Measurements from ENCODE around the gene HSPA1L. TPM values are rescaled to one million over a fixed set of nuclear protein-coding genes. Genes with fewer than 3 reads are reported as not detected.
A peak's percentile ranks its signal among the peaks of the same experiment; 100 is the strongest.

Gene HSPA1L
- total and polyA plus RNA-seq, 2 experiments from 2014 or later = 0.44 to 0.83 TPM

DNA sequence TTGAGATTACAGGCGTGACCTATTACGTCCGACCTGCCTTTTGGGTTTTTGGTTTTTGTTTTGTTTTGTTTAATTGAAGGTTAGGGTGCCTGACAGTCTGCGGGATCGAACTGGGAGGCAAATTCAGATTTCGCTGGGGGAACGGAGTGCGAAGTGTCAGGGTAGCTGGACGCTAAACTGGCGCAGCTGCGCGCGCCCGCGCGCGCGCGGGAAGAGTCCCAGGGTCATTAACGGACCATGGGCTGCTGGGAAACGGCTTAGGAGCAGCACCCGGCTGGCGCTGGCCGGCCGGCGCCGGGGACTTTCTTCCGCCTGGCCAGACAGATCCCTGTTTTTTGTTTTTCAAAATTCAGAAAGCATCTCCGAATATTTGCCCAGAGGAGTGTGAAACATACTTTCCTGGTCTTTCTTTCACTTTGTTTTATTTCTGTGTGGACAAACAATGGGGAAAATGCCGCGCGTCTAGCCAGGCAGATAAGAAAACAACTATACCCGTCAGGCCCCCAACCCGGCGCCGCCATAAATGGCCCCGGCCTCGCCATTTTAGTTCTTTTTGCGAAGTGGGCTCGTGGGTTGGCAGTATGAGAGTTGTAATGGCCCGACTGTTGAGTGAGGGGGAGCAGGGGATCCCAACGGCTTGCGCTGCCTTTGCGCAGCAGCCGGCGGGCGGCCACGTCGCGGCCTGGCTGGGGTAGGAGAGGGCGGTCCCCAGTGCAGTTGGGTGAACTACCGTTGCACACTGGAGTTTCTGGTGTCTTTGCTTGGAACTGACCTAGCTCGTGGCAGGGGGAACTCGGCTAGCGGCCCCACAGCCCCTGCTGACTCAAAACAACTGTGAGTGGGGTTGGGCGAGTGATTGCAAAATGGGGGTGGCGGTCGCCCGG, 19.5 kb upstream of the HSPA1L start (continued):
- TF ChIP-seq EZH2phosphoT487 (IDR thresholded peaks at IDR 0.05; ENCODE audit: unreplicated experiment) = no peak
- TF ChIP-seq EZH2 (IDR thresholded peaks at IDR 0.05; ENCODE audit: low read depth, unreplicated experiment) = no peak
- TF ChIP-seq JUNB (IDR thresholded peaks at IDR 0.05; ENCODE audit: unreplicated experiment) = no peak
- TF ChIP-seq, protein P1, sequence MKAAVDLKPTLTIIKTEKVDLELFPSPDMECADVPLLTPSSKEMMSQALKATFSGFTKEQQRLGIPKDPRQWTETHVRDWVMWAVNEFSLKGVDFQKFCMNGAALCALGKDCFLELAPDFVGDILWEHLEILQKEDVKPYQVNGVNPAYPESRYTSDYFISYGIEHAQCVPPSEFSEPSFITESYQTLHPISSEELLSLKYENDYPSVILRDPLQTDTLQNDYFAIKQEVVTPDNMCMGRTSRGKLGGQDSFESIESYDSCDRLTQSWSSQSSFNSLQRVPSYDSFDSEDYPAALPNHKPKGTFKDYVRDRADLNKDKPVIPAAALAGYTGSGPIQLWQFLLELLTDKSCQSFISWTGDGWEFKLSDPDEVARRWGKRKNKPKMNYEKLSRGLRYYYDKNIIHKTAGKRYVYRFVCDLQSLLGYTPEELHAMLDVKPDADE (IDR thresholded peaks at IDR 0.05) = peak; percentile 65; the same call in 1 of the 2 replicates
- no peak for TF ChIP-seq STAT1 (IDR thresholded peaks at IDR 0.05; ENCODE audit: unreplicated experiment)
- TF ChIP-seq ZNF114 (CRISPR knock-in tag; IDR thresholded peaks at IDR 0.05) = no peak
- peak; percentile 96 for TF ChIP-seq POLR2AphosphoS5 (IDR thresholded peaks at IDR 0.05; ENCODE audit: low read depth)

DNA sequence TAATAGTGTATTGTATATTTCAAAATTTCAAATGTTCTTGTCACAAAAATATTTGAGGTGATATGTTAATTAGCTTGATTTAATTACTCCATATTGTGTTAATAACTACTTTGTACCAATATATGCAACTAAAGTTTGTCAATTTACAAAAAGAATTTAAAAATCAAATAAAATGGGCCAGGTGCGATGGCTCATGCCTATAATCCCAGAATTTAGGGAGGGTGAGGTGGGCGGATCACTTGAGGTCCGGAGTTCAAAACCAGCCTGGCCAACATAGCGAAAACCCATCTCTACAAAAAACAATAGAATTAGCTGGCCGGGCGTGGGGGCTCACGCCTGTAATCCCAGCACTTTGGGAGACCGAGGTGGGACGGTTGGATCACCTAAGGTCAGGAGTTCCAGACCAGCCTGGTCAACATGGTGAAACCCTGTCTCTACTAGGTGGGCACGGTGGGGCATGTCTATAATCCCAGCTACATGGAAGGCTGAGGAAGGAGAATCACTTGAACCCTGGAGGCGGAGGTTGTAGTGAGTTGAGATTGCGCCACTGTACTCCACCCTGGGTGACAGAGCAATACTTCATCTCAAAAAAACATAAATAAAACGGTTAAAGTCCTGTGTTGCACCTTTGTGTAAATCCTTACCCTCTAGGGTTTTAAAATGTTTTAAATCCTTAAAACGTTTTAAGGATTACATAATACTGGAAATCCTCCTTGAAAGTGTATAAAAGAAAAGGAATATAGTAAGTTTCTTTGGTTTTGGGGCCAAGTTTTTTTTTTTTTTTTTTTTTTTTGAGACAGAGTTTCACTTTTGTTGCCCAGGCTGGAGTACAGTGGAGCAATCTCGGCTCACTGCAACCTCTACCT, 16.5 kb upstream of the HSPA1L start:
- Mint-ChIP-seq H3K27ac (no peak overlapping the region), H3K4me1 (peaks cover 19% of the 10 kb centered on the region), H3K27me3 (ENCODE audit: insufficient read depth, low read depth, poor library complexity) (peaks cover 27% of the 10 kb centered on the region), H3K9me3 (peaks cover 14% of the 10 kb centered on the region; the same call in 2 of the 3 replicates), H3K4me3 (peak overlapping the region; percentile 87), H3K36me3 (ENCODE audit: low read depth) (peaks cover 24% of the 10 kb centered on the region)
- Histone ChIP-seq H3K27ac (ENCODE audit: low read depth) (no peak overlapping the region), H3F3A (replicated peaks; ENCODE audit: low read depth) (peaks cover 26% of the 10 kb centered on the region), H4K20me1 (replicated peaks; ENCODE audit: insufficient read depth) (peaks cover 10% of the 10 kb centered on the region), H3K27me3 (ENCODE audit: insufficient read depth) (no peaks in the 10 kb centered on the region), H3K4me1 (ENCODE audit: insufficient read depth) (peaks cover 12% of the 10 kb centered on the region), H3K79me2 (replicated peaks; ENCODE audit: insufficient read depth) (peaks cover 43% of the 10 kb centered on the region), H3K4me3 (peak overlapping the region; percentile 59; the same call in 1 of the 2 replicates), H3K36me3 (ENCODE audit: insufficient read depth) (peaks cover 8% of the 10 kb centered on the region), H3K4me2 (peak overlapping the region; percentile 76; the same call in 1 of the 2 replicates), H3K9me2 (ENCODE audit: insufficient read depth) (no peaks in the 10 kb centered on the region), H2AFZ (no peak overlapping the region)
- no peak for ATAC-seq
- DNase-seq (ENCODE audit: low spot score) = no peak
- no peak for TF ChIP-seq JUNB (IDR thresholded peaks at IDR 0.05; ENCODE audit: unreplicated experiment)
- TF ChIP-seq, protein P2, sequence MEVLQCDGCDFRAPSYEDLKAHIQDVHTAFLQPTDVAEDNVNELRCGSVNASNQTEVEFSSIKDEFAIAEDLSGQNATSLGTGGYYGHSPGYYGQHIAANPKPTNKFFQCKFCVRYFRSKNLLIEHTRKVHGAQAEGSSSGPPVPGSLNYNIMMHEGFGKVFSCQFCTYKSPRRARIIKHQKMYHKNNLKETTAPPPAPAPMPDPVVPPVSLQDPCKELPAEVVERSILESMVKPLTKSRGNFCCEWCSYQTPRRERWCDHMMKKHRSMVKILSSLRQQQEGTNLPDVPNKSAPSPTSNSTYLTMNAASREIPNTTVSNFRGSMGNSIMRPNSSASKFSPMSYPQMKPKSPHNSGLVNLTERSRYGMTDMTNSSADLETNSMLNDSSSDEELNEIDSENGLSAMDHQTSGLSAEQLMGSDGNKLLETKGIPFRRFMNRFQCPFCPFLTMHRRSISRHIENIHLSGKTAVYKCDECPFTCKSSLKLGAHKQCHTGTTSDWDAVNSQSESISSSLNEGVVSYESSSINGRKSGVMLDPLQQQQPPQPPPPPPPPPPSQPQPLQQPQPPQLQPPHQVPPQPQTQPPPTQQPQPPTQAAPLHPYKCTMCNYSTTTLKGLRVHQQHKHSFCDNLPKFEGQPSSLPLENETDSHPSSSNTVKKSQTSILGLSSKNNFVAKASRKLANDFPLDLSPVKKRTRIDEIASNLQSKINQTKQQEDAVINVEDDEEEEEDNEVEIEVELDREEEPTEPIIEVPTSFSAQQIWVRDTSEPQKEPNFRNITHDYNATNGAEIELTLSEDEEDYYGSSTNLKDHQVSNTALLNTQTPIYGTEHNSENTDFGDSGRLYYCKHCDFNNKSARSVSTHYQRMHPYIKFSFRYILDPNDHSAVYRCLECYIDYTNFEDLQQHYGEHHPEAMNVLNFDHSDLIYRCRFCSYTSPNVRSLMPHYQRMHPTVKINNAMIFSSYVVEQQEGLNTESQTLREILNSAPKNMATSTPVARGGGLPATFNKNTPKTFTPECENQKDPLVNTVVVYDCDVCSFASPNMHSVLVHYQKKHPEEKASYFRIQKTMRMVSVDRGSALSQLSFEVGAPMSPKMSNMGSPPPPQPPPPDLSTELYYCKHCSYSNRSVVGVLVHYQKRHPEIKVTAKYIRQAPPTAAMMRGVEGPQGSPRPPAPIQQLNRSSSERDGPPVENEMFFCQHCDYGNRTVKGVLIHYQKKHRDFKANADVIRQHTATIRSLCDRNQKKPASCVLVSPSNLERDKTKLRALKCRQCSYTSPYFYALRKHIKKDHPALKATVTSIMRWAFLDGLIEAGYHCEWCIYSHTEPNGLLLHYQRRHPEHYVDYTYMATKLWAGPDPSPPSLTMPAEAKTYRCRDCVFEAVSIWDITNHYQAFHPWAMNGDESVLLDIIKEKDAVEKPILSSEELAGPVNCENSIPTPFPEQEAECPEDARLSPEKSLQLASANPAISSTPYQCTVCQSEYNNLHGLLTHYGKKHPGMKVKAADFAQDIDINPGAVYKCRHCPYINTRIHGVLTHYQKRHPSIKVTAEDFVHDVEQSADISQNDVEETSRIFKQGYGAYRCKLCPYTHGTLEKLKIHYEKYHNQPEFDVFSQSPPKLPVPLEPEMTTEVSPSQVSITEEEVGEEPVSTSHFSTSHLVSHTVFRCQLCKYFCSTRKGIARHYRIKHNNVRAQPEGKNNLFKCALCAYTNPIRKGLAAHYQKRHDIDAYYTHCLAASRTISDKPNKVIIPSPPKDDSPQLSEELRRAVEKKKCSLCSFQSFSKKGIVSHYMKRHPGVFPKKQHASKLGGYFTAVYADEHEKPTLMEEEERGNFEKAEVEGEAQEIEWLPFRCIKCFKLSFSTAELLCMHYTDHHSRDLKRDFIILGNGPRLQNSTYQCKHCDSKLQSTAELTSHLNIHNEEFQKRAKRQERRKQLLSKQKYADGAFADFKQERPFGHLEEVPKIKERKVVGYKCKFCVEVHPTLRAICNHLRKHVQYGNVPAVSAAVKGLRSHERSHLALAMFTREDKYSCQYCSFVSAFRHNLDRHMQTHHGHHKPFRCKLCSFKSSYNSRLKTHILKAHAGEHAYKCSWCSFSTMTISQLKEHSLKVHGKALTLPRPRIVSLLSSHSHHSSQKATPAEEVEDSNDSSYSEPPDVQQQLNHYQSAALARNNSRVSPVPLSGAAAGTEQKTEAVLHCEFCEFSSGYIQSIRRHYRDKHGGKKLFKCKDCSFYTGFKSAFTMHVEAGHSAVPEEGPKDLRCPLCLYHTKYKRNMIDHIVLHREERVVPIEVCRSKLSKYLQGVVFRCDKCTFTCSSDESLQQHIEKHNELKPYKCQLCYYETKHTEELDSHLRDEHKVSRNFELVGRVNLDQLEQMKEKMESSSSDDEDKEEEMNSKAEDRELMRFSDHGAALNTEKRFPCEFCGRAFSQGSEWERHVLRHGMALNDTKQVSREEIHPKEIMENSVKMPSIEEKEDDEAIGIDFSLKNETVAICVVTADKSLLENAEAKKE (CRISPR knock-in tag; IDR thresholded peaks at IDR 0.05) = no peak
- TF ChIP-seq, protein P3, sequence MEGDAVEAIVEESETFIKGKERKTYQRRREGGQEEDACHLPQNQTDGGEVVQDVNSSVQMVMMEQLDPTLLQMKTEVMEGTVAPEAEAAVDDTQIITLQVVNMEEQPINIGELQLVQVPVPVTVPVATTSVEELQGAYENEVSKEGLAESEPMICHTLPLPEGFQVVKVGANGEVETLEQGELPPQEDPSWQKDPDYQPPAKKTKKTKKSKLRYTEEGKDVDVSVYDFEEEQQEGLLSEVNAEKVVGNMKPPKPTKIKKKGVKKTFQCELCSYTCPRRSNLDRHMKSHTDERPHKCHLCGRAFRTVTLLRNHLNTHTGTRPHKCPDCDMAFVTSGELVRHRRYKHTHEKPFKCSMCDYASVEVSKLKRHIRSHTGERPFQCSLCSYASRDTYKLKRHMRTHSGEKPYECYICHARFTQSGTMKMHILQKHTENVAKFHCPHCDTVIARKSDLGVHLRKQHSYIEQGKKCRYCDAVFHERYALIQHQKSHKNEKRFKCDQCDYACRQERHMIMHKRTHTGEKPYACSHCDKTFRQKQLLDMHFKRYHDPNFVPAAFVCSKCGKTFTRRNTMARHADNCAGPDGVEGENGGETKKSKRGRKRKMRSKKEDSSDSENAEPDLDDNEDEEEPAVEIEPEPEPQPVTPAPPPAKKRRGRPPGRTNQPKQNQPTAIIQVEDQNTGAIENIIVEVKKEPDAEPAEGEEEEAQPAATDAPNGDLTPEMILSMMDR (conservative IDR thresholded peaks at IDR 0.05; ENCODE audit: low read depth in 2 of 2) = no peak
- no peak for TF ChIP-seq ZNF331 (CRISPR knock-in tag; IDR thresholded peaks at IDR 0.05; ENCODE audit: low read depth)
- TF ChIP-seq STAT1 (IDR thresholded peaks at IDR 0.05; ENCODE audit: unreplicated experiment) = no peak
- TF ChIP-seq EZH2 (IDR thresholded peaks at IDR 0.05; ENCODE audit: low read depth, unreplicated experiment) = no peak
- TF ChIP-seq, protein P1 (IDR thresholded peaks at IDR 0.05) = no peak

Measured in GM23338 (cell line).